Keratinocyte (primary cell): ENCODE measurements around the gene LRRC42. TPM values are rescaled to one million over a fixed set of nuclear protein-coding genes. Genes with fewer than 3 reads are reported as not detected.

Experiments
- DNase-seq: peaks from one replicate; pipeline ENCODE4 v3.0.0-alpha.2; 2011; ENCODE audit warnings: low read depth, missing footprints, low spot score
- FAIRE-seq: peaks from 2 replicates; lab custom pipeline; 2011; peaks lifted over from hg19 to GRCh38; lab: Jason Lieb, UNC
- H2AFZ ChIP-seq: 2 replicates; pipeline ENCODE4 v1.6.0; 2012; ENCODE audit warnings: low read length, control low read depth, inconsistent platforms; ENCODE audit not compliant: control insufficient read depth
- H3K27ac ChIP-seq: 2 replicates; pipeline ENCODE4 v1.5.1; 2011; ENCODE audit warnings: low read length; ENCODE audit not compliant: control insufficient read depth, insufficient read depth
- H3K27me3 ChIP-seq: 3 replicates; pipeline ENCODE4 v1.6.0; 2011; ENCODE audit warnings: low read length; ENCODE audit not compliant: control insufficient read depth, insufficient read depth; ENCODE audit errors: extremely low read depth
- H3K36me3 ChIP-seq, 2 experiments: 2 replicates in 1 of 2; 3 replicates in 1 of 2; pipeline ENCODE4 v1.5.1; 2011; ENCODE audit warnings: low read length in 2 of 2, mild to moderate bottlenecking in 1 of 2; ENCODE audit not compliant: control insufficient read depth in 2 of 2, insufficient read depth in 2 of 2; ENCODE audit errors: extremely low read depth in 1 of 2
- H3K4me1 ChIP-seq: 3 replicates; pipeline ENCODE4 v1.5.1; 2011; ENCODE audit warnings: low read length; ENCODE audit not compliant: control insufficient read depth, insufficient read depth; ENCODE audit errors: extremely low read depth
- H3K4me2 ChIP-seq: 3 replicates; pipeline ENCODE4 v1.6.0; 2011; ENCODE audit warnings: low read depth, low read length; ENCODE audit not compliant: control insufficient read depth, insufficient read depth; ENCODE audit errors: extremely low read depth
- H3K4me3 ChIP-seq, 3 experiments: fragments of 200-600 bp in 1 of 3; sonication (generic) in 1 of 3; 2 replicates in 2 of 3; 3 replicates in 1 of 3; pipeline ENCODE4 v1.5.1; 2011 to 2016; ENCODE audit warnings: low read length in 3 of 3, mild to moderate bottlenecking in 3 of 3, control low read depth in 2 of 3, inconsistent platforms in 1 of 3, low read depth in 1 of 3, mixed read lengths in 1 of 3, mixed run types in 1 of 3, moderate library complexity in 1 of 3; ENCODE audit not compliant: control insufficient read depth in 2 of 3, insufficient read depth in 2 of 3; ENCODE audit errors: extremely low read depth in 1 of 3
- H3K79me2 ChIP-seq: 2 replicates; pipeline ENCODE4 v1.6.0; 2012; ENCODE audit warnings: low read length; ENCODE audit not compliant: control insufficient read depth, insufficient read depth
- H3K9ac ChIP-seq: 3 replicates; pipeline ENCODE4 v1.6.0; 2011; ENCODE audit warnings: low read length; ENCODE audit not compliant: control insufficient read depth, insufficient read depth; ENCODE audit errors: extremely low read depth
- H3K9me1 ChIP-seq: 3 replicates; pipeline ENCODE4 v1.6.0; 2011; ENCODE audit warnings: low read length; ENCODE audit not compliant: control insufficient read depth, insufficient read depth; ENCODE audit errors: extremely low read depth
- H3K9me3 ChIP-seq: 2 replicates; pipeline ENCODE4 v1.5.1; 2012; ENCODE audit warnings: low read depth, low read length; ENCODE audit not compliant: control insufficient read depth
- H4K20me1 ChIP-seq: 3 replicates; pipeline ENCODE4 v1.6.0; 2011; ENCODE audit warnings: low read length; ENCODE audit not compliant: control insufficient read depth, insufficient read depth; ENCODE audit errors: extremely low read depth
- EZH2 ChIP-seq: IDR thresholded peaks from one replicate; pipeline ENCODE4 v1.6.1; 2012; ENCODE audit warnings: inconsistent platforms, mild to moderate bottlenecking, low read length, moderate library complexity
- dilution Hi-C: fragments of 300-500 bp; cut with MboI; formaldehyde crosslinking; loops from one replicate; pipeline ENCODE4 v1.7.0; 2020; ENCODE audit warnings: low sequenced_read_pairs; ENCODE audit not compliant: extremely low pct_ligation_motif_present
- polyA plus RNA-seq, 5 experiments: library from polyadenylated mRNA; depleted of rRNA in 3 of 5; stranded (reverse) in 3 of 5; stranded (forward) in 1 of 5; unstranded in 1 of 5; fragments of >200 nt; gene quantifications; 1 replicate in 1 of 5; 2 replicates in 3 of 5; 3 replicates in 1 of 5; pipeline versions ENCODE4 v1.2.1 to v1.2.3, GENCODE V29; 2011 to 2012; ENCODE audit warnings: missing spikeins in 2 of 5, low read depth in 1 of 5, low replicate concordance in 1 of 5
- TF ChIP-seq, protein P1 (sequence below), 3 experiments: IDR thresholded peaks in 1 of 3; conservative IDR thresholded peaks in 1 of 3; optimal IDR thresholded peaks in 1 of 3; 2 replicates in 2 of 3; 3 replicates in 1 of 3; pipeline versions ENCODE3 to v1.5.1; 2011; ENCODE audit warnings: low read length in 3 of 3, mild to moderate bottlenecking in 3 of 3, moderate library complexity in 2 of 3, control low read depth in 1 of 3, inconsistent platforms in 1 of 3; ENCODE audit not compliant: insufficient read depth in 2 of 3; ENCODE audit errors: extremely low read depth in 1 of 3

The LRRC42 gene
- polyA plus RNA-seq, 1 donor (not counting 4 experiments of a cell fraction or from before 2014, with no cell fraction given): 61.8 TPM

DNA sequence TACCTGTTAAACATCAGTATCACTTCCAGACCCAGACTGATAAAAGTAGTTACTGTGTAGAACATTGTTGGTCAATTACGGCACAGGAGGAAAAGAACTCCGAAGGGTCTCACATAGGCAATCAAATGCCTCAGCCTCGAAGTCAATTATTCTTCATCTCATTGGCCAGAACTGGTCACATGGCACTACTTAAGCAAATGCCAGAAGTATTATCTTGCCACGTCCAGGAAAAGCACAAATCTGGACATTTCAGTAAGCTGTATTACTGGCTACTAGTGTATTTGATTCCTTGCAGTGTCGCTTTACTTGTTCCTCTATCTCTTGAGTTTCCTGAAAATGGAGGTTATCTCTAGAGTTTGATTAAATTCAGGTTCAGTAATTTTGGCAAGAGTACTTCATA lies 27.8 kb upstream of the LRRC42 start:
- TF ChIP-seq EZH2: no peak
- TF ChIP-seq, protein P1, sequence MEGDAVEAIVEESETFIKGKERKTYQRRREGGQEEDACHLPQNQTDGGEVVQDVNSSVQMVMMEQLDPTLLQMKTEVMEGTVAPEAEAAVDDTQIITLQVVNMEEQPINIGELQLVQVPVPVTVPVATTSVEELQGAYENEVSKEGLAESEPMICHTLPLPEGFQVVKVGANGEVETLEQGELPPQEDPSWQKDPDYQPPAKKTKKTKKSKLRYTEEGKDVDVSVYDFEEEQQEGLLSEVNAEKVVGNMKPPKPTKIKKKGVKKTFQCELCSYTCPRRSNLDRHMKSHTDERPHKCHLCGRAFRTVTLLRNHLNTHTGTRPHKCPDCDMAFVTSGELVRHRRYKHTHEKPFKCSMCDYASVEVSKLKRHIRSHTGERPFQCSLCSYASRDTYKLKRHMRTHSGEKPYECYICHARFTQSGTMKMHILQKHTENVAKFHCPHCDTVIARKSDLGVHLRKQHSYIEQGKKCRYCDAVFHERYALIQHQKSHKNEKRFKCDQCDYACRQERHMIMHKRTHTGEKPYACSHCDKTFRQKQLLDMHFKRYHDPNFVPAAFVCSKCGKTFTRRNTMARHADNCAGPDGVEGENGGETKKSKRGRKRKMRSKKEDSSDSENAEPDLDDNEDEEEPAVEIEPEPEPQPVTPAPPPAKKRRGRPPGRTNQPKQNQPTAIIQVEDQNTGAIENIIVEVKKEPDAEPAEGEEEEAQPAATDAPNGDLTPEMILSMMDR (optimal IDR thresholded peaks at IDR 0.05 in 1 of 3, IDR thresholded peaks at IDR 0.05 in 1 of 3, conservative IDR thresholded peaks at IDR 0.05 in 1 of 3; ENCODE audit: extremely low read depth in 1 of 3, insufficient read depth in 2 of 3, low read length in 3 of 3): no peak
- no peak overlapping the region for H2AFZ ChIP-seq
- H3K4me1 ChIP-seq: no peaks in the 10 kb centered on the region
- no peaks in the 10 kb centered on the region for H3K79me2 ChIP-seq
- H3K4me2 ChIP-seq: no peak overlapping the region
- H3K9me3 ChIP-seq: no peaks in the 10 kb centered on the region
- FAIRE-seq (no peak), DNase-seq (no peak)
- no peaks in the 10 kb centered on the region for H4K20me1 ChIP-seq
- no peak overlapping the region for H3K4me3 ChIP-seq
- H3K27ac ChIP-seq: no peak overlapping the region
- dilution Hi-C loops: no loop called here
- H3K27me3 ChIP-seq: no peaks in the 10 kb centered on the region
- H3K36me3 ChIP-seq: peaks cover 4% of the 10 kb centered on the region in 2 experiments
- H3K9ac ChIP-seq: no peak overlapping the region
- no peaks in the 10 kb centered on the region for H3K9me1 ChIP-seq

DNA sequence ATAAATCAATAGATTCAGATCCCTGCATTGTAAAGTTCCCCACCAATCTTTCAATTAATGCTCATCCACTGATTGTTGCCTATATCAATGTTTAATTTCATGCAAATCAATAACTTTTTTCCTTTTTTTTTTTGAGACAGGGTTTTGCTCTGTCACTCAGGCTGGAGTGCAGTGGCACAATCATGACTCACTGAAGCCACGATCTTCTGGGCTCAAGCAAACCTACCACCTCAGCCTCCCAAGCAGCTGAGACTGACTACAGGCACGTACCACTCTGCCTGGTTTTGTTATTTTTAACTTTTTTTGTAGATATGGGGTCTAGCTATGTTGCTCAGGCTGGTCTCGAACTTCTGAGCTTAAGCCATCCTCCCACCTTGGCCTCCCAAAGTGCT lies 26.5 kb upstream of the LRRC42 start:
- H3K79me2 ChIP-seq: no peaks in the 10 kb centered on the region
- no peak for DNase-seq
- no peaks in the 10 kb centered on the region for H3K4me1 ChIP-seq
- H3K9ac ChIP-seq: no peak overlapping the region
- H4K20me1 ChIP-seq: no peaks in the 10 kb centered on the region
- FAIRE-seq: no peak
- no peak overlapping the region for H2AFZ ChIP-seq
- H3K27me3 ChIP-seq: no peaks in the 10 kb centered on the region
- no peaks in the 10 kb centered on the region for H3K9me3 ChIP-seq
- no peak overlapping the region for H3K4me3 ChIP-seq
- no peak overlapping the region for H3K27ac ChIP-seq
- TF ChIP-seq EZH2: no peak
- TF ChIP-seq, protein P1 (optimal IDR thresholded peaks at IDR 0.05 in 1 of 3, IDR thresholded peaks at IDR 0.05 in 1 of 3, conservative IDR thresholded peaks at IDR 0.05 in 1 of 3; ENCODE audit: extremely low read depth in 1 of 3, insufficient read depth in 2 of 3, low read length in 3 of 3): no peak
- H3K36me3 ChIP-seq: peaks cover 4% of the 10 kb centered on the region in 2 experiments
- dilution Hi-C loops: no loop called here
- H3K4me2 ChIP-seq: no peak overlapping the region
- no peaks in the 10 kb centered on the region for H3K9me1 ChIP-seq
